ENCODE results near the gene IFNA16.
"Not testable (repeated sequence)": the region's sequence is repeated elsewhere in the genome, so short reads cannot be mapped to it uniquely, and the experiment has no call there.

Gene IFNA16

DNA sequence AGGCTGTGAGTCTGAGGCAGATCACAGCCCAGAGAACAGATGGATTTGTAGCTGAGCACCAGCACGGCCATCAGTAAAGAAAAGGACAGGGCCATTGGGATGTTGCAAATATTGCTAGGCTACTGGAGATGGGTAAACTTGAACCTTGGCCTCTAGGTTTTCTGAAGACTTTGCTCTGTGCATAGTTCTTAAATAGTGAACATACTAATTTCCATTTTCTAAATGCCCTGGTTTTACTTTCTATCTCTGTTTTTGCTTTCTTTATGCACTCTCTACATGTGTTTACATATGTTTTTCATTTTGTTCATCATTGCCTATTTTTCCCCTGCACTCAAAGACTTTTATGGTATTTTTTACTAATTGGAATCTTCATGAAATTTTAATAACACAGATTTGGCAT lies at the start of gene IFNA16:
Gene IFNA16, minus strand, starts transcription at position 101 of the 400 bp plus-strand sequence. Its CDS starts 6 bp downstream, at position 95.
- not testable (repeated sequence) for H3K27me3 ChIP-seq (ENCODE audit: control insufficient read depth, insufficient read depth, low read length); H3K4me1 ChIP-seq (ENCODE audit: control insufficient read depth, insufficient read depth, low read length); H3K4me3 ChIP-seq (ENCODE audit: low read length); H3K36me3 ChIP-seq (ENCODE audit: control insufficient read depth, insufficient read depth, low read length); H3K9ac ChIP-seq (ENCODE audit: low read length); H3K9me3 ChIP-seq (ENCODE audit: control insufficient read depth, low read length)

GRCh38 chr9:21265421-21266189 lies 48.5 kb upstream of the IFNA16 start:
- no peaks in the 10 kb centered on the region for H3K4me1 ChIP-seq (ENCODE audit: control insufficient read depth, insufficient read depth, low read length)
- no peaks in the 10 kb centered on the region for H3K9me3 ChIP-seq (ENCODE audit: control insufficient read depth, low read length)
- H3K4me3 ChIP-seq (ENCODE audit: low read length) = no peak overlapping the region

GRCh38 chr9:21255538-21256212 lies 38.6 kb upstream of the IFNA16 start:
- H3K4me1 ChIP-seq (ENCODE audit: control insufficient read depth, insufficient read depth, low read length) = peaks cover 4% of the 10 kb centered on the region
- no peaks in the 10 kb centered on the region for H3K9me3 ChIP-seq (ENCODE audit: control insufficient read depth, low read length)
- H3K4me3 ChIP-seq (ENCODE audit: low read length) = no peak overlapping the region
- H3K27me3 ChIP-seq (ENCODE audit: control insufficient read depth, insufficient read depth, low read length) = no peaks in the 10 kb centered on the region
- H3K9ac ChIP-seq (ENCODE audit: low read length) = no peak overlapping the region
- H3K36me3 ChIP-seq (ENCODE audit: control insufficient read depth, insufficient read depth, low read length) = no peaks in the 10 kb centered on the region

More at GRCh38 chr9:21265421-21266189, 48.5 kb upstream of the IFNA16 start:
- Histone ChIP-seq H3K36me3 (ENCODE audit: control insufficient read depth, insufficient read depth, low read length) (no peaks in the 10 kb centered on the region), H3K27me3 (ENCODE audit: control insufficient read depth, insufficient read depth, low read length) (no peaks in the 10 kb centered on the region), H3K9ac (ENCODE audit: low read length) (no peak overlapping the region)

GRCh38 chr9:21252721-21253547 lies 35.8 kb upstream of the IFNA16 start:
- no peak overlapping the region for H3K4me3 ChIP-seq (ENCODE audit: low read length)
- H3K9me3 ChIP-seq (ENCODE audit: control insufficient read depth, low read length) = no peaks in the 10 kb centered on the region
- H3K36me3 ChIP-seq (ENCODE audit: control insufficient read depth, insufficient read depth, low read length) = no peaks in the 10 kb centered on the region

DNA sequence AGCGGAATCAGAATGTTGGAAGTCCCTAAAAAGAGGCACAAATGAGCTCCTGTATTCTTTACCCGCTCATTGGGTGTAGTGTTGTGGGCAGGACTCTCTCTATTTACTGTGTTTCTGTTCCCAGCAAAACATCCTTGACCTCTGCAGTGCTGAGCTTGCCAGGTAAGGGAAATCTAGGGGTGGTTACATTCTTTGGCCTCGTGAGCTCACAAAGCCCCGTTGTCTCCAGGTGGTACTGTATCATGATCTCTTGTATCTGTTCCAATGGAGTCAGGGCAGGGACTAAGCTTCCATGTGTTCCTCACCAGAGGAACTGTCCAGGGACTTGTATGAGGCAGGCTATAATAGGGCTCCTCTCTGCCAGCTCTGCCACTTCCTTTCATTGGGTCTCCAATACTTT lies 34.5 kb upstream of the IFNA16 start:
- Histone ChIP-seq H3K4me1 (ENCODE audit: control insufficient read depth, insufficient read depth, low read length) (peaks cover 4% of the 10 kb centered on the region), H3K36me3 (ENCODE audit: control insufficient read depth, insufficient read depth, low read length) (no peaks in the 10 kb centered on the region), H3K9me3 (ENCODE audit: control insufficient read depth, low read length) (no peaks in the 10 kb centered on the region), H3K9ac (ENCODE audit: low read length) (no peak overlapping the region), H3K4me3 (ENCODE audit: low read length) (no peak overlapping the region), H3K27me3 (ENCODE audit: control insufficient read depth, insufficient read depth, low read length) (no peaks in the 10 kb centered on the region)

More at GRCh38 chr9:21252721-21253547, 35.8 kb upstream of the IFNA16 start:
- peaks cover 4% of the 10 kb centered on the region for H3K4me1 ChIP-seq (ENCODE audit: control insufficient read depth, insufficient read depth, low read length)
- no peak overlapping the region for H3K9ac ChIP-seq (ENCODE audit: low read length)
- H3K27me3 ChIP-seq (ENCODE audit: control insufficient read depth, insufficient read depth, low read length) = no peaks in the 10 kb centered on the region

DNA sequence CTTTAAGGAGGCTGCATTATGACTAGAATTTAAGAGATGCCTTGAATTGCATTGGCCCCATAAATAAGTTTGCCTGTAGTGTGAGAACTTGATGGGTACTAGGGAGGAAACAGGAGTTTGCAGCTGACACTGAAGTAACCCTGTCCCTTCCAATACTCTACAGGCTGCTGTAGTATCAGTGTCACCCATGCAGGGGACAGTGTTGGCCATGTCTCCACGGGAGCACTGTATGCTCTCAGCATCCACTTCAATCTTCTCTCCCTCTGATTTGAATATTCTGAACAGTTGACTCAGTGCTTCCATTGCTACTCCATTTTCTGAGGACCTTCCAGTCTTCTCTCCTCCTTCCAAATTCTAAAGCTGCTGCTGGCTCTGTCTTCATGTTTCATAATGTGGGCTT lies 34.1 kb upstream of the IFNA16 start:
- no peaks in the 10 kb centered on the region for H3K36me3 ChIP-seq (ENCODE audit: control insufficient read depth, insufficient read depth, low read length)
- peaks cover 4% of the 10 kb centered on the region for H3K4me1 ChIP-seq (ENCODE audit: control insufficient read depth, insufficient read depth, low read length)
- H3K9me3 ChIP-seq (ENCODE audit: control insufficient read depth, low read length) = no peaks in the 10 kb centered on the region
- H3K27me3 ChIP-seq (ENCODE audit: control insufficient read depth, insufficient read depth, low read length) = no peaks in the 10 kb centered on the region
- no peak overlapping the region for H3K4me3 ChIP-seq (ENCODE audit: low read length)
- no peak overlapping the region for H3K9ac ChIP-seq (ENCODE audit: low read length)

GRCh38 chr9:21244836-21245235 lies 27.7 kb upstream of the IFNA16 start:
- no peak overlapping the region for H3K4me3 ChIP-seq (ENCODE audit: low read length)
- no peaks in the 10 kb centered on the region for H3K4me1 ChIP-seq (ENCODE audit: control insufficient read depth, insufficient read depth, low read length)
- no peaks in the 10 kb centered on the region for H3K27me3 ChIP-seq (ENCODE audit: control insufficient read depth, insufficient read depth, low read length)
- H3K36me3 ChIP-seq (ENCODE audit: control insufficient read depth, insufficient read depth, low read length) = no peaks in the 10 kb centered on the region
- H3K9ac ChIP-seq (ENCODE audit: low read length) = no peak overlapping the region
- no peaks in the 10 kb centered on the region for H3K9me3 ChIP-seq (ENCODE audit: control insufficient read depth, low read length)

DNA sequence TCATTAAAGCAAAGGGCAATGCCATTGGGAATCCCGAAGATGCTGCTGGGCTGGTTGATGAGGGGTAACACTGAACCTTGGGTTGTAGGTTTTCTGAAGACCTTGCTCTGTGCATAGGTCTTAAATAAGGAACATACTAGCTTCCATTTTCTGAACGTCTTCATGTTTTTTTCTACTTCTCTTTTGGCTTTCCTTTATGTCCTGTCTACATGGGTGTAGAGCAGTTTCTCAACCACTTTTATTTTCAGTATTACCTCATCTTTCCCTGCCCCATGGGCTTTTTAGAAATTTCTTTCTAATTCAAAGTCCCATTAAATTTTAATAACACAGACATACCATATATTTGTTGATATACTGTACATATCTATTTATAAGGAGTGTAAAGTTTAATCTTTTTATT lies 22.8 kb upstream of the IFNA16 start, which contains the start of gene IFNA14:
Gene IFNA14, minus strand, starts transcription at position 95 of the 400 bp plus-strand sequence. Its CDS starts 70 bp downstream, at position 25.
- no peaks in the 10 kb centered on the region for H3K27me3 ChIP-seq (ENCODE audit: control insufficient read depth, insufficient read depth, low read length)
- no peaks in the 10 kb centered on the region for H3K4me1 ChIP-seq (ENCODE audit: control insufficient read depth, insufficient read depth, low read length)
- H3K9me3 ChIP-seq (ENCODE audit: control insufficient read depth, low read length) = no peaks in the 10 kb centered on the region
- H3K9ac ChIP-seq (ENCODE audit: low read length) = no peak within 1 kb of the TSS
- no peak within 1 kb of the TSS for H3K4me3 ChIP-seq (ENCODE audit: low read length)
- H3K36me3 ChIP-seq (ENCODE audit: control insufficient read depth, insufficient read depth, low read length) = no peaks in the 10 kb centered on the region

DNA sequence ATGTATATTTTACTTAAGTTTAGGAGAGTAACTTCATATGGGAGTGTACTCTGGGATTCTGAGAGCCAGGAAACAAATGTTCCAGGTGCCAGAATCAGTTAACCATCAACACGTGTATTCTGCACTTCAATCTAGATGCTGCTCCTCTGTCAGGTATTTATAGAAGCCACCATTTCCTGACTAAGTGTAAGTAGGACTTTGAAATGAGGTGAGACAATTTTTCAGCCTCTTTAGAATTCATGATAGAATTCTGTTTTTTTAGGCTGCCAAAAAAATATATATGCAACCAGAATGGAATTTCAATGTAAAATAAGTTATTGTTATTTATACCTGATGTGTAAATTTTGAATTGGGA lies 19.2 kb upstream of the IFNA16 start:
- not testable (repeated sequence) for H3K9me3 ChIP-seq (ENCODE audit: control insufficient read depth, low read length); H3K27me3 ChIP-seq (ENCODE audit: control insufficient read depth, insufficient read depth, low read length); H3K4me3 ChIP-seq (ENCODE audit: low read length); H3K9ac ChIP-seq (ENCODE audit: low read length); H3K4me1 ChIP-seq (ENCODE audit: control insufficient read depth, insufficient read depth, low read length); H3K36me3 ChIP-seq (ENCODE audit: control insufficient read depth, insufficient read depth, low read length)

GRCh38 chr9:21235468-21236359 lies 18.6 kb upstream of the IFNA16 start:
- H3K27me3 ChIP-seq (ENCODE audit: control insufficient read depth, insufficient read depth, low read length); H3K36me3 ChIP-seq (ENCODE audit: control insufficient read depth, insufficient read depth, low read length); H3K4me1 ChIP-seq (ENCODE audit: control insufficient read depth, insufficient read depth, low read length); H3K9me3 ChIP-seq (ENCODE audit: control insufficient read depth, low read length); H3K4me3 ChIP-seq (ENCODE audit: low read length); H3K9ac ChIP-seq (ENCODE audit: low read length): not testable (repeated sequence)

DNA sequence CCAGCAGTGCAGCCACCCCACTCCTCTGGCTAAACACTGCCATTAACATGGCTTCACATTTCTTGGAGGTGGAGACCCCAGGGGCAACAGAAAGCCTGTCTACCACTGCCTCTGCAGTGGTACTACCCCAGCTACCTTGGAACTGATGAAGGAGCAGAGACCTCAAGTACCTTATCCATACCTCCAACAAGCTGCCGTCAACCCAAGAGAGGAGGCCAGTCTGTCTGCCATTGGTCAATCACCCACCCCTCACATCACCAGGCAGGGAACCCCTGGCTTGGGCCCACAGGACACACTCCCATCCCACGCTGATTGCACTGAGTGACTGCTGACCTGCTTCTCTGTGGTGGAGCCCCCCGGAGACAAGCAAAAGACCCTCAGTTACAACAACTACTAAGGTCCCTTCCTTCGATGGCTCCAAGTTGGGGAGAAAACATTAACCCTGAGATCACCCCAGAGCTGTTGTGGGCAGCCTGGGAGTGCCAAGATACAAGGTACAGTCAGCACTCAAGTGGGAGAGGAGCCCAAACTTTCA lies 17.1 kb upstream of the IFNA16 start:
- Histone ChIP-seq H3K4me3 (ENCODE audit: low read length) (no peak overlapping the region), H3K4me1 (ENCODE audit: control insufficient read depth, insufficient read depth, low read length) (no peaks in the 10 kb centered on the region), H3K36me3 (ENCODE audit: control insufficient read depth, insufficient read depth, low read length) (no peaks in the 10 kb centered on the region)

More for the DNA sequence above, 17.1 kb upstream of the IFNA16 start:
- H3K27me3 ChIP-seq (ENCODE audit: control insufficient read depth, insufficient read depth, low read length) = no peaks in the 10 kb centered on the region
- no peaks in the 10 kb centered on the region for H3K9me3 ChIP-seq (ENCODE audit: control insufficient read depth, low read length)
- no peak overlapping the region for H3K9ac ChIP-seq (ENCODE audit: low read length)
